T-helper 17 cell (primary cell): ENCODE measurements around the gene TPRG1L. TPM values are rescaled to one million over a fixed set of nuclear protein-coding genes. Genes with fewer than 3 reads are reported as not detected.
A peak's percentile ranks its signal among the peaks of the same experiment; 100 is the strongest.

ENCODE experiments used
- ATAC-seq: fragments of 150-1000 bp; cut with Tn5 transposase; 2 replicates; pipeline ENCODE4 v1.10.0; 2021; ENCODE audit warnings: mild to moderate bottlenecking, moderate library complexity
- DNase-seq, 3 donors: peaks; one replicate each; pipeline versions ENCODE4 v3.0.0 to v3.0.0-alpha.2; 2020 to 2021
- H3K9me3 ChIP-seq: one replicate; pipeline ENCODE4 v1.7.0; 2013; ENCODE audit warnings: low read length, mild to moderate bottlenecking; ENCODE audit not compliant: control insufficient read depth, poor library complexity, severe bottlenecking
- H3K27ac Mint-ChIP-seq: one replicate; pipeline ENCODE4 v1.8.0; 2022; ENCODE audit warnings: mild to moderate bottlenecking, moderate library complexity, mixed read lengths
- H3K27me3 Mint-ChIP-seq: one replicate; pipeline ENCODE4 v1.8.0; 2022; ENCODE audit warnings: mixed read lengths
- H3K36me3 Mint-ChIP-seq: one replicate; pipeline ENCODE4 v1.8.0; 2022; ENCODE audit warnings: low read depth, mixed read lengths
- H3K4me1 Mint-ChIP-seq: one replicate; pipeline ENCODE4 v1.8.0; 2022; ENCODE audit warnings: mild to moderate bottlenecking, mixed read lengths
- H3K4me3 Mint-ChIP-seq: one replicate; pipeline ENCODE4 v1.8.0; 2022; ENCODE audit warnings: mild to moderate bottlenecking, moderate library complexity, mixed read lengths
- total RNA-seq, 4 donors: library from RNA in 2 of 4; stranded (reverse) in 2 of 4; gene quantifications; one replicate each; pipeline ENCODE4 v1.2.3 and lab custom pipeline; 2022 to 2026

The TPRG1L gene
- total RNA-seq, 2 donors from 2014 or later, result 30.3 to 34.9 TPM

- H3K9me3 ChIP-seq, result no peaks in the 10 kb centered on the region
- Mint-ChIP-seq H3K27me3 (no peaks in the 10 kb centered on the region), H3K4me3 (no peak overlapping the region), H3K27ac (no peak overlapping the region), H3K4me1 (no peaks in the 10 kb centered on the region), H3K36me3 (peaks cover 7% of the 10 kb centered on the region)
- DNase-seq, result no peak
- ATAC-seq, result no peak
Measured at GRCh38 chr1:3632298-3632697, 7.5 kb downstream of the TPRG1L start.

GRCh38 chr1:3632716-3633343 lies 8.0 kb downstream of the TPRG1L start:
- Mint-ChIP-seq H3K4me1 (no peaks in the 10 kb centered on the region), H3K27me3 (no peaks in the 10 kb centered on the region), H3K4me3 (no peak overlapping the region)

GRCh38 chr1:3633344-3634058 lies 8.7 kb downstream of the TPRG1L start:
- ATAC-seq (no peak), DNase-seq (no peak)
- no peaks in the 10 kb centered on the region for H3K9me3 ChIP-seq
- Mint-ChIP-seq H3K4me3 (no peak overlapping the region), H3K27ac (no peak overlapping the region), H3K4me1 (no peaks in the 10 kb centered on the region), H3K36me3 (peaks cover 7% of the 10 kb centered on the region), H3K27me3 (no peaks in the 10 kb centered on the region)

More at GRCh38 chr1:3632716-3633343, 8.0 kb downstream of the TPRG1L start:
- Mint-ChIP-seq H3K27ac (no peak overlapping the region), H3K36me3 (peaks cover 7% of the 10 kb centered on the region)
- no peak for ATAC-seq
- DNase-seq, result no peak
- no peaks in the 10 kb centered on the region for H3K9me3 ChIP-seq

GRCh38 chr1:3634059-3634800 lies 9.4 kb downstream of the TPRG1L start:
- ATAC-seq, result no peak
- Mint-ChIP-seq H3K27me3 (no peaks in the 10 kb centered on the region), H3K36me3 (peaks cover 7% of the 10 kb centered on the region), H3K4me3 (no peak overlapping the region), H3K4me1 (no peaks in the 10 kb centered on the region), H3K27ac (peak overlapping the region; percentile 82)
- no peak for DNase-seq
- no peaks in the 10 kb centered on the region for H3K9me3 ChIP-seq

- Mint-ChIP-seq H3K27ac (no peak overlapping the region), H3K27me3 (no peaks in the 10 kb centered on the region), H3K36me3 (peaks cover 7% of the 10 kb centered on the region), H3K4me3 (no peak overlapping the region), H3K4me1 (no peaks in the 10 kb centered on the region)
- H3K9me3 ChIP-seq, result no peaks in the 10 kb centered on the region
- ATAC-seq (no peak), DNase-seq (no peak)
Measured at GRCh38 chr1:3636080-3636479, 11.3 kb downstream of the TPRG1L start.

GRCh38 chr1:3636531-3636930 lies 11.7 kb downstream of the TPRG1L start:
- Mint-ChIP-seq H3K27me3 (no peaks in the 10 kb centered on the region), H3K27ac (no peak overlapping the region), H3K36me3 (peaks cover 7% of the 10 kb centered on the region), H3K4me1 (no peaks in the 10 kb centered on the region), H3K4me3 (no peak overlapping the region)
- DNase-seq (no peak), ATAC-seq (no peak)
- H3K9me3 ChIP-seq, result no peaks in the 10 kb centered on the region

GRCh38 chr1:3638027-3638426 lies 13.2 kb downstream of the TPRG1L start:
- H3K36me3 Mint-ChIP-seq, result peaks cover 7% of the 10 kb centered on the region
- peaks cover 3% of the 10 kb centered on the region for H3K4me1 Mint-ChIP-seq
- DNase-seq, result no peak
- no peaks in the 10 kb centered on the region for H3K27me3 Mint-ChIP-seq
- no peak overlapping the region for H3K4me3 Mint-ChIP-seq
- no peak for ATAC-seq
- no peaks in the 10 kb centered on the region for H3K9me3 ChIP-seq
- peak overlapping the region; percentile 4 for H3K27ac Mint-ChIP-seq

- H3K9me3 ChIP-seq, result no peaks in the 10 kb centered on the region
- Mint-ChIP-seq H3K27ac (peak overlapping the region; percentile 4), H3K27me3 (no peaks in the 10 kb centered on the region), H3K4me1 (peaks cover 3% of the 10 kb centered on the region), H3K4me3 (no peak overlapping the region), H3K36me3 (peaks cover 7% of the 10 kb centered on the region)
- DNase-seq (no peak), ATAC-seq (no peak)
Measured at GRCh38 chr1:3638676-3639075, 13.9 kb downstream of the TPRG1L start.

- no peak overlapping the region for H3K4me3 Mint-ChIP-seq
- ATAC-seq (no peak), DNase-seq (no peak)
- no peak overlapping the region for H3K27ac Mint-ChIP-seq
- no peaks in the 10 kb centered on the region for H3K27me3 Mint-ChIP-seq
- peaks cover 7% of the 10 kb centered on the region for H3K36me3 Mint-ChIP-seq
- H3K9me3 ChIP-seq, result no peaks in the 10 kb centered on the region
- H3K4me1 Mint-ChIP-seq, result peaks cover 3% of the 10 kb centered on the region
Measured at GRCh38 chr1:3639397-3639911, 14.6 kb downstream of the TPRG1L start.

GRCh38 chr1:3640121-3640837 lies 15.5 kb downstream of the TPRG1L start:
- H3K36me3 Mint-ChIP-seq, result peaks cover 7% of the 10 kb centered on the region
- DNase-seq (no peak), ATAC-seq (no peak)
- H3K27me3 Mint-ChIP-seq, result no peaks in the 10 kb centered on the region
- H3K4me3 Mint-ChIP-seq, result no peak overlapping the region
- no peaks in the 10 kb centered on the region for H3K9me3 ChIP-seq
- H3K4me1 Mint-ChIP-seq, result peaks cover 3% of the 10 kb centered on the region
- no peak overlapping the region for H3K27ac Mint-ChIP-seq

- H3K4me3 Mint-ChIP-seq, result no peak overlapping the region
- H3K27ac Mint-ChIP-seq, result no peak overlapping the region
- H3K4me1 Mint-ChIP-seq, result peaks cover 3% of the 10 kb centered on the region
- no peak for ATAC-seq
- peaks cover 9% of the 10 kb centered on the region for H3K36me3 Mint-ChIP-seq
- no peaks in the 10 kb centered on the region for H3K9me3 ChIP-seq
- no peak for DNase-seq
- no peaks in the 10 kb centered on the region for H3K27me3 Mint-ChIP-seq
Measured at GRCh38 chr1:3641046-3641760, 16.4 kb downstream of the TPRG1L start.

- peaks cover 3% of the 10 kb centered on the region for H3K4me1 Mint-ChIP-seq
- no peaks in the 10 kb centered on the region for H3K27me3 Mint-ChIP-seq
- ATAC-seq (no peak), DNase-seq (no peak)
- no peak overlapping the region for H3K27ac Mint-ChIP-seq
- H3K4me3 Mint-ChIP-seq, result no peak overlapping the region
- no peaks in the 10 kb centered on the region for H3K9me3 ChIP-seq
- peaks cover 5% of the 10 kb centered on the region for H3K36me3 Mint-ChIP-seq
Measured at GRCh38 chr1:3641816-3642215, 17.0 kb downstream of the TPRG1L start.
